IPS-18c (cell line): ENCODE measurements around the gene NPBWR2.

ENCODE experiments used
- H3K4me3 ChIP-seq: 2 replicates; pipeline ENCODE4 v1.7.0; 2013; ENCODE audit warnings: low read depth, mild to moderate bottlenecking, low read length, moderate library complexity; ENCODE audit not compliant: insufficient read depth
- H3K9me3 ChIP-seq: one replicate; pipeline ENCODE4 v1.6.1; 2013; ENCODE audit warnings: mild to moderate bottlenecking, low read length, moderate library complexity; ENCODE audit not compliant: control insufficient read depth, insufficient read depth

The NPBWR2 gene

DNA sequence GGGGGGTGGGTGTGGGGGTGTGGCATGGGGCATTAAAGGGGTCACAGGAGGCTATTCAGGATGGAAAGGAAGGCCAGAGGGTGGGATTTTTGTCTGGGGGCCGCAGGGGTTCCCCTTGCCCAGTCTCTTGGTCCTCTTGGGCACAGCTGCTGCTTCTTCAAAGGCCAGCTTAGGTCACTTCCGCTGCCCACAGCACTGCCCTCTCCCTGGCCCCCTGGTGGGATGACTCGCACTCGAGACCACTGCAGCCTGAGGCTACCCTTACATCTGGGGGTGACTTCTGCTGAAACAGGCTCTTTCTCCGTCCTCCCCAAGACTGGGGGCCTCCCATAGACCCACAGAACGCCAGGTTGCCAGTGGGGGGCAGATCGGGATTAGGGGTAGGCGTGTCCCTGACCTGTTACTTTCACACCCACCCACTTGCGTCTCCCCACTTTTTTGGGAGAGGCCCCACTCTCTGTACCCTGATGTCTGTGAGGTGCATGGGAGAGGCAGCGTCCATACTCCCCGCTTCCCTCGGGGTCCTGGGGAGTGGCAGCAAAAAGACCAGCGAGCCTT is 24.5 kb downstream of the NPBWR2 start:
- H3K4me3 ChIP-seq: peak overlapping the region; percentile 56; the same call in 1 of the 2 replicates

GRCh38 chr20:64082126-64082731 is 25.1 kb downstream of the NPBWR2 start:
- no peak overlapping the region for H3K4me3 ChIP-seq
- H3K9me3 ChIP-seq: no peaks in the 10 kb centered on the region

More for the DNA sequence above, 24.5 kb downstream of the NPBWR2 start:
- peaks cover 2% of the 10 kb centered on the region for H3K9me3 ChIP-seq

DNA sequence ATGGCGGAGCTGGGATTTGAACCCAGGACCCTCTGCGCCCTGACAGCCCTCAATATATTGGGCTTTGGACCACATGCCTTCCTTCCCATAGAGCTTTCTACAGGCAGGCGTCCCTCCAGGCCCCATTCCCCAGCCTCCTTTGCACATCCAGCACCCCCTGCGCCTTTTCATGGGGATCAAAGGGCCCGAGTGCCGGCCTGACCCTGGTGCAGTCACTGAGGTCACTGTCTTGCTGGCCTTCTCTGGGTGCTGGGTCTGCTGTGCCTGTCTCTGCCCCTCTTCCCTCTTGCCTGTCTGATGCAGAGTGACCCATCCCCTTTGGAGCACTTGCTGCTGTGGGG is 25.8 kb downstream of the NPBWR2 start:
- Histone ChIP-seq H3K9me3 (no peaks in the 10 kb centered on the region), H3K4me3 (no peak overlapping the region)

DNA sequence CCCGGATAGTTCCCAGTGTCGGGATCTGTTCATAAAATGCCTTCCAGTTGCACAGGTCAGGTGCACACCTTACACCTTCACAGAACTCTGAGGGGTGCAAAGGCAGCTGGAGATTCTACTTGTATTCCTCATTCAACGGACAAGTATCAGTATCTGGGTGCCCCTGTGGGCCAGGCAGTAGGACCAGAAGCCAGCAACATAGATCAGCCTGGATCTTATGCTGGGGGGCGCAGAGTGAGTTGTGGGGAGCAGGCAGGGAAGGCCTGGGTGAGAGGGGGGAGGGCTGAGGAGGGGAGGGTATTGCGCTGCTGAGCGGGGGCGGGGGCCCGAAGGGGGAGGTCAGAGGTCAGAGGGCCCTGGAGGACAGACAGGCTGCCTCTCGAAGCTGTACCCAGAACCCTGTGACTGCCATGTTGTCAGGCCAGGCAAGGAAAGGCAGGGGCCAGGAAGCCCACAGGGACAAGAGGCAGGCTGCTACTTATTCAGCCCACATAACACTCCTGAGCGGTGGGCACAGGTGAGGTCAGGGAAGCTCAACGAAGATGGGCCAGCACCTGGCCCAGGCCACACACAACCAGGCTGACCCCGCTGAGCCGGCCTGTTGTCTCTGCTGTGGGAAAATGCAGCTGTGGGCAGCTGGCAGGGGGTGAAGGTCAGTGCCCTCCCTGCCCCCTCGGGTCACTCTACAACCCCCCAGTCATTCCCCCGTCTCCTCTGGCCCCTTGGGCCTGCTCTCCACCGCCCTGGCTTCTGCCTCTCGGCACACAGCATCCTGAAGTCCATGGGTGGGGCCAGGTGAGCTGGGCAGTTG is 26.3 kb downstream of the NPBWR2 start:
- Histone ChIP-seq H3K9me3 (no peaks in the 10 kb centered on the region), H3K4me3 (peak overlapping the region; percentile 75; the same call in 1 of the 2 replicates)

DNA sequence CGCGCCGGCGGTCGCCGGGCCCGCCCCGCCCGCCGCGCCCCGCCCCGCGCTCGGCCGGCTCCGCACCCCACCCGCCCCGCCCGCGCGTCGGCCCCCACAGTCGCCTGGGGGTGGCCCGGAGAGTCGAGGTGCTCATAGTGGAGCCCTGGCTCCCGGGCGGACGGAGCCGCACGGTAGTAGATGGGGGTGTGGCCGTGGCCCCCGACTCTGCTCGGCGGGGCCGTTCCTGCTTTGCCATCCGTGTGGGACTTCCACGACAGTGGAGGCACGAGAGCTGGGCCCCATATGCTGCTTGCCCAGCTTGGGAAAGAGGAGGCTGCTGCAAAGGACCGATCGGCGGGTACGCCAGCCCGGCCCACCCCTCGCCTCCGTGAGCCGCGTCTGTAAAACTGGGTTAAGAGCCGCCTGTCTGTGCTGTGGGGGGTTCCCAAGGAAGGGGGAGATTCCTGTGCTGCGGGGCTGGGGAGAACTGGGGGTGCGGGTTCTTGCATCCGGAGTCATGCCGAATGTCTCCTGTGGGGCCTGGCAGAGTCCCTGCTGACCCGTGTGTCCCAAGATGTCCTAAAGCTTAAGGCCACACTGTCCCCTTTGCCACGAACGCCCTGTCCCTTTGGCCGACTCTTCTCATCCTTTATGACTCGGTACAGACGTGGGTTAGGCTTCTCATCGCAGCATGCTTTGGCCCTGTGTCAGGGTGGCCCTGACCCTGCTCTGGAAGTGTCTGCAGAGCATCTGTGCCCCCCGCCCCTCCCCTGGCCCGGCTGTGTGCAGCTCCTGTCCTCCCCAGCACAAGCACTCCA is 27.2 kb downstream of the NPBWR2 start, which contains the start of gene OPRL1:
Gene OPRL1 (plus strand): TSS at position 70 of the 800 bp plus-strand sequence. CDS start 12,639 bp downstream, outside the sequence.
- H3K4me3 ChIP-seq: peak within 1 kb of the TSS; percentile 75
- H3K9me3 ChIP-seq: no peaks in the 10 kb centered on the region

DNA sequence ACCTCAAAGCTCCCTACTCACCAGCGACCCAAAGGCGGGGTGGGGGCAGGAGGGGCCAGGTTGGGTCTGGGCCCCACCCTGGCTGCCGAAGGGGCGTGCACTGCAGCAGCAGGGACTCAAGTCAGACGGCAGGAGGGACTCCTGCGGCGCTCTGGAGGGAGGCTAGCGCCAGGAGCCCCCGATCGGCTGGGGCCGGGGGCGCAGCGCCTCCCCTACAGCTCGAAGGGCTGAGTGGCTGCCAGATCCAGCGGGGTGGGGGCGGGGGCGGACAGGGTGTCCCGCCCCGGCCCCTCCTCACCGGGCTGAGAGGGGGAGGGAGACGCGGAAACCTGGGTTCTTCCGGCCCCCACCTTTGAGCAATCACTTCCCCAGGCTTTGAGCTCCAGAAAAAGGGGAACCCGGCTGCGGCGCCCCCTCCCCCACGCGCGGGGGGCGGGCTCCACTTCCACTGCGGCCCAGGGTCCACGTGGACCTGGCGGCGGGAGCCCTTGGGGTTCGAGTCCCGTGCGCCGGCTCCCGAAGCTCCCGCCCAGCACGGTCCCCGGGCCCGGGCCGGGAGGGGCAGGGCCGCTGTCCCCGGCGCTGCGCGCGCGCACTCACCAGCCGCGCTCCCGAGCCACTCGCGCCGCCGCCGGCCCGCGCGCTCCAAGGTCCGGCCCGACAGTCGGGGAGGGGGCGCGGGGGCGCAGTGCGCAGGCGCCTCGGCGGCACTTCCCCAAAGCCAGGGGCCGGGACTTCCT is 27.9 kb downstream of the NPBWR2 start, which contains the start of gene RGS19:
Gene RGS19 (minus strand): TSS at position 246 of the 740 bp plus-strand sequence. CDS start 2,632 bp downstream, outside the sequence.
- Histone ChIP-seq H3K4me3 (peak within 1 kb of the TSS; percentile 75), H3K9me3 (no peaks in the 10 kb centered on the region)

GRCh38 chr20:64078934-64079272 is 28.5 kb downstream of the NPBWR2 start:
- peak overlapping the region; percentile 68 for H3K4me3 ChIP-seq

GRCh38 chr20:64077876-64078551 is 29.4 kb downstream of the NPBWR2 start:
- Histone ChIP-seq H3K4me3 (no peak overlapping the region; the same call in 1 of the 2 replicates), H3K9me3 (no peaks in the 10 kb centered on the region)

More at GRCh38 chr20:64078934-64079272, 28.5 kb downstream of the NPBWR2 start:
- H3K9me3 ChIP-seq: no peaks in the 10 kb centered on the region

DNA sequence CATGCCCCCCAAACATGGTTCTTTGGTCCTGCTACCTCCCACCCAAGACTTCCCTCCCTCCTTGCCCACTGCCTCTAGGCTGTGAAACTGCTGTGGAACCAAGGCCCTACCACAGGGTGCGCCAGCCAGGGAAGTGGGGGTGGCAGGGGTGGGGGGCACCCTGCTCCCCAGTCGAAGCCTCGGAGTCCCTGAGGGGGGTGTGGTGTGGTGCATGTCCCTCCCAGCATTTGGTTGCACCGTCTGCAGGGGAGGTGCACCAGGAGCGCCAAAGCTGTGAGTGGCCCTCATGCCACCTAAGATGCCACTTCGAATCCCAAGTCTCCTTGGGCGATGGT is 29.9 kb downstream of the NPBWR2 start:
- Histone ChIP-seq H3K4me3 (no peak overlapping the region), H3K9me3 (no peaks in the 10 kb centered on the region)

- H3K4me3 ChIP-seq: no peak overlapping the region
- H3K9me3 ChIP-seq: no peaks in the 10 kb centered on the region
These were observed 30.3 kb downstream of the NPBWR2 start for GRCh38 chr20:64077094-64077493.

GRCh38 chr20:64076061-64076997 is 31.0 kb downstream of the NPBWR2 start:
- Histone ChIP-seq H3K4me3 (no peak overlapping the region), H3K9me3 (no peaks in the 10 kb centered on the region)

GRCh38 chr20:64075556-64075955 is 31.8 kb downstream of the NPBWR2 start:
- Histone ChIP-seq H3K4me3 (no peak overlapping the region), H3K9me3 (no peaks in the 10 kb centered on the region)

DNA sequence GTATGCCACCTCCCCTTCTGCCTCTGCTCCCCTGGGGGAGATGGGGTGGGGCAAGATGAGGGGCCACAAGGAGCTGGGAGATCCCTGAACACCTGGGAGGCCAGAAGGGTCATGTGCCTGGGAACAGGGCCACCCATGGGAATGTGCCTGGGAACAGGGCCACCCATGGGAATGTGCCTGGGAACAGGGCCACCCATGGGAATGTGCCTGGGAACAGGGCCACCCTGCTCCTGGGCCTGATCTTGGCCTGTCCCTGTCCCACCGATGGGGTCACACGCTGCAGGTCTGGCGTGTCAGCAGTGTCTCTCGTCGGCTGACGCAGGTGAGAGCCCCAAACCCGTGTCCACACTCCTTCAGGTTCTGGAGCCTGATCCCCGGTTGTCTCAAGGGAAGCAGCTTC is 32.4 kb downstream of the NPBWR2 start:
- H3K9me3 ChIP-seq: no peaks in the 10 kb centered on the region
- no peak overlapping the region for H3K4me3 ChIP-seq

DNA sequence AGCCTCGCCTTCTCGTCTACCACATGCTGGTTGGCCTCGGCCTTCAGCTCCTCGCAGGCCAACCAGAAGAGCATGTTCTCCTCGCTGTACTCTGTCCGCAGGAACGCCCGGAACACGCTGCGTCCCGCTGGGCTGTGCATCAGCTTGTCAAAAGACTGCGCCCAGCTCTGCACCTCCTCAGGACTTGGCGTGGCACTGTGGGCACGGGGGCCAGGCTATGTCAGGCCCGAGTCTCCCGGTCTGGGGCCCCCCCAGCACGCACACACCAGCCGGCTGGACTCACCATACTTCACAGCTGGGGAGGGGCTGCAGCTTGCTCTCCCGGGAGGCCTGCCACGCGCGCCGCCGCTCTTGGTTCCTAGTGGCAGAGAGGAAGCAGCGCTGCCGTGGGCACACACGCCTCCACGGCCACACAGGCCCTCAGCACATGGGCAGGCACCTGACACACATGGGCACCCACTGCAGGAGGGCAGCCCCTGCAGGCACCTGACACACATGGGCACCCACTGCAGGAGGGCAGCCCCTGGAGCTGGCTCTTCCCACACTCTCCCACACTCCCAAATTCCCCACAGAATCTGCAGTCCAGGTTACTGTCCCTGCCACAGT is 33.1 kb downstream of the NPBWR2 start:
- Histone ChIP-seq H3K4me3 (no peak overlapping the region), H3K9me3 (no peaks in the 10 kb centered on the region)

- Histone ChIP-seq H3K9me3 (no peaks in the 10 kb centered on the region), H3K4me3 (no peak overlapping the region)
These were observed 33.7 kb downstream of the NPBWR2 start for GRCh38 chr20:64073476-64074183.
